ENCODE data around the gene RPIA. TPM values are rescaled to one million over a fixed set of nuclear protein-coding genes. Genes with fewer than 3 reads are reported as not detected.

RPIA gene
- total and polyA plus RNA-seq, 10 donors, result 11.3 to 43.2 (median 25.2) TPM

- WGBS, 5 donors, result 94 to 98% (median 97%) methylated on average over 4 of the region's 4 CpGs
- no peaks in the 10 kb centered on the region for H3K27me3 ChIP-seq (replicated peaks in 1 of 7)
- no peak for TF ChIP-seq POLR2A (IDR thresholded peaks at IDR 0.05)
- TF ChIP-seq, protein P1, sequence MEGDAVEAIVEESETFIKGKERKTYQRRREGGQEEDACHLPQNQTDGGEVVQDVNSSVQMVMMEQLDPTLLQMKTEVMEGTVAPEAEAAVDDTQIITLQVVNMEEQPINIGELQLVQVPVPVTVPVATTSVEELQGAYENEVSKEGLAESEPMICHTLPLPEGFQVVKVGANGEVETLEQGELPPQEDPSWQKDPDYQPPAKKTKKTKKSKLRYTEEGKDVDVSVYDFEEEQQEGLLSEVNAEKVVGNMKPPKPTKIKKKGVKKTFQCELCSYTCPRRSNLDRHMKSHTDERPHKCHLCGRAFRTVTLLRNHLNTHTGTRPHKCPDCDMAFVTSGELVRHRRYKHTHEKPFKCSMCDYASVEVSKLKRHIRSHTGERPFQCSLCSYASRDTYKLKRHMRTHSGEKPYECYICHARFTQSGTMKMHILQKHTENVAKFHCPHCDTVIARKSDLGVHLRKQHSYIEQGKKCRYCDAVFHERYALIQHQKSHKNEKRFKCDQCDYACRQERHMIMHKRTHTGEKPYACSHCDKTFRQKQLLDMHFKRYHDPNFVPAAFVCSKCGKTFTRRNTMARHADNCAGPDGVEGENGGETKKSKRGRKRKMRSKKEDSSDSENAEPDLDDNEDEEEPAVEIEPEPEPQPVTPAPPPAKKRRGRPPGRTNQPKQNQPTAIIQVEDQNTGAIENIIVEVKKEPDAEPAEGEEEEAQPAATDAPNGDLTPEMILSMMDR (IDR thresholded peaks at IDR 0.05 in 8 of 11, conservative IDR thresholded peaks at IDR 0.05 in 3 of 11), result no peak
- no peak for TF ChIP-seq POLR2AphosphoS5 (IDR thresholded peaks at IDR 0.05)
- no peak overlapping the region for H3K4me3 ChIP-seq
- DNase-seq, result no peak
- H3K36me3 ChIP-seq, result peaks cover 0 to 56% (median 24%) of the 10 kb centered on the region in 6 donors
- no peaks in the 10 kb centered on the region for H3K9me3 ChIP-seq
- no peak overlapping the region for H3K27ac ChIP-seq
- intact Hi-C loops (cut with DNase I; ENCODE audit: low total_unique reads), result loop anchor here (10.0 kb wide), 1 partner anchor 151 kb away; no protein-coding TSS in a partner anchor
- peaks cover 0 to 21% (median 2%) of the 10 kb centered on the region in 6 donors for H3K4me1 ChIP-seq
These were observed 41.9 kb downstream of the RPIA start for GRCh38 chr2:88733155-88733902.

- peaks cover 0 to 64% (median 24%) of the 10 kb centered on the region in 6 donors for H3K36me3 ChIP-seq
- TF ChIP-seq POLR2A (IDR thresholded peaks at IDR 0.05) (no peak), POLR2AphosphoS5 (IDR thresholded peaks at IDR 0.05) (no peak)
- TF ChIP-seq, protein P1 (IDR thresholded peaks at IDR 0.05 in 8 of 11, conservative IDR thresholded peaks at IDR 0.05 in 3 of 11), result no peak
- peaks cover 0 to 17% (median 3%) of the 10 kb centered on the region in 6 donors for H3K4me1 ChIP-seq
- no peak for DNase-seq
- H3K9me3 ChIP-seq, result no peaks in the 10 kb centered on the region
- H3K4me3 ChIP-seq, result no peak overlapping the region
- intact Hi-C loops (cut with DNase I; ENCODE audit: low total_unique reads), result loop anchor here (10.0 kb wide), 1 partner anchor 150 kb away; no protein-coding TSS in a partner anchor
- H3K27me3 ChIP-seq (replicated peaks in 1 of 7), result no peaks in the 10 kb centered on the region
- 86 to 96% (median 87%) methylated on average over 4 of the region's 4 CpGs for WGBS, 5 donors
- H3K27ac ChIP-seq, result no peak overlapping the region
These were observed 43.7 kb downstream of the RPIA start for GRCh38 chr2:88735133-88735532.

DNA sequence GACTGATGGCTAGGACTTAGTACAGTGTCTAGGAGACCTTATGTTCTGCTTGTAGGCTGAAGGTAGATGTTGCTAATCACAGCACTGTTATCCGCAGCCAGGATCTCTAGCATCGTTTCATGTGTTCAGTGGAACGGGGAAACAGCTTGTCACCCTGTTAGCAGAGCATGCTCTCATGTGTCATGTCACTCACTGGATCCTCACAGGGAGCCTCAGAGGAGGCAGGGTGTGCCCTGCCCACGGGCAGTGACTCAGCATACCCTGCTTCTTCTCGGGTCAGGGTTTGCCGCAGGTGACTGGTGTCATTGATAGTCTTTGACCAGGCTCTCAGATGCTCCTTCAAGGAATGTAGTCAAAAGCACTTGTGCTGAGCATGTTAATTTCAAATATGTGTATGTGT, 44.4 kb downstream of the RPIA start:
- Histone ChIP-seq H3K27me3 (replicated peaks in 1 of 7) (no peaks in the 10 kb centered on the region), H3K36me3 (peaks cover 0 to 70% (median 26%) of the 10 kb centered on the region in 6 donors), H3K27ac (no peak overlapping the region), H3K4me3 (no peak overlapping the region), H3K4me1 (peaks cover 0 to 20% (median 5%) of the 10 kb centered on the region in 6 donors), H3K9me3 (no peaks in the 10 kb centered on the region)
- DNase-seq, result no peak
- intact Hi-C loops (cut with DNase I; ENCODE audit: low total_unique reads), result loop anchor here (10.0 kb wide), 1 partner anchor 149 kb away; no protein-coding TSS in a partner anchor
- no peak for TF ChIP-seq POLR2AphosphoS5 (IDR thresholded peaks at IDR 0.05)
- TF ChIP-seq, protein P1 (IDR thresholded peaks at IDR 0.05 in 8 of 11, conservative IDR thresholded peaks at IDR 0.05 in 3 of 11), result no peak
- TF ChIP-seq POLR2A (IDR thresholded peaks at IDR 0.05), result no peak
- 69 to 77% (median 70%) methylated on average over 5 to 6 of the region's 6 CpGs for WGBS, 5 donors

DNA sequence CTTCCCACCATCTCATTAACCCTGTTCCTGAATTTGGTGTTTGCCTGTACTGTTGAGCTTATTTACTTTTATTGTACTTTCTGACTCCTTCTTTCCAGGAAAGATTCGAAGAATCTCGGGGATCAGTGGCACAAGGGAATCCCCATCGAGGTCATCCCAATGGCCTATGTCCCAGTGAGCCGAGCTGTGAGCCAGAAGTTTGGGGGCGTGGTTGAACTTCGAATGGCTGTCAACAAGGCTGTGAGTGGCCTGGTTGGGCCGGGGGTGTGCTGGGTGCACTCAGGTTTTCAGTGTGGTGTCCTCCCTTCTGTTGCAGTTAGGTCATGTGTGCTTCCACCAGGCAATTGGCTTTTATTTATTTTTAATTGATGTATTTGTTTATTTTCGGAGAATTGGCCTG, 45.0 kb downstream of the RPIA start:
- Histone ChIP-seq H3K4me3 (no peak overlapping the region), H3K4me1 (peaks cover 0 to 20% (median 5%) of the 10 kb centered on the region in 6 donors), H3K36me3 (peaks cover 0 to 75% (median 29%) of the 10 kb centered on the region in 6 donors), H3K27me3 (replicated peaks in 1 of 7) (no peaks in the 10 kb centered on the region), H3K27ac (peak overlapping the region in 3 of 8 donors; percentile 44 to 64 (median 55)), H3K9me3 (no peaks in the 10 kb centered on the region)
- WGBS, 5 donors, result 84 to 89% (median 87%) methylated on average over 8 of the region's 8 CpGs
- TF ChIP-seq POLR2A (IDR thresholded peaks at IDR 0.05), result no peak
- TF ChIP-seq POLR2AphosphoS5 (IDR thresholded peaks at IDR 0.05), result no peak
- TF ChIP-seq, protein P1 (IDR thresholded peaks at IDR 0.05 in 8 of 11, conservative IDR thresholded peaks at IDR 0.05 in 3 of 11), result no peak
- DNase-seq, result no peak
- intact Hi-C loops (cut with DNase I; ENCODE audit: low total_unique reads), result loop anchor here (10.0 kb wide), 1 partner anchor 148 kb away; no protein-coding TSS in a partner anchor
